ENCODE measurements around the gene MBD4. TPM values are rescaled to one million over a fixed set of nuclear protein-coding genes. Genes with fewer than 3 reads are reported as not detected.

Gene MBD4
- 20.2 and 23.0 TPM in 2 replicates for total RNA-seq

GRCh38 chr3:129439817-129440617 is at the start of gene MBD4, which contains the start of gene IFT122:
TSS of gene MBD4 (minus strand) at chr3:129439948. CDS start at chr3:129439833, 115 bp downstream.
TSS of gene IFT122 (plus strand) at chr3:129440224. CDS start at chr3:129440331, 107 bp downstream.

GRCh38 chr3:129428376-129429079 is 11.2 kb downstream of the MBD4 start, which contains the start of gene EFCAB12:
TSS of gene EFCAB12 (minus strand) at chr3:129428636. CDS start at chr3:129428488, 148 bp downstream.

Other genes with a start within 250 kb of the MBD4 start
- 342 and 398 TPM in 2 replicates for gene COPG1, start 190.3 kb downstream of the MBD4 start, total RNA-seq
- gene HMCES, start 161.1 kb downstream of the MBD4 start, total RNA-seq: 16.4 and 26.8 TPM in 2 replicates
- under 0.01 and 0.15 TPM in 2 replicates for gene EFCAB12, start 11.3 kb downstream of the MBD4 start, total RNA-seq
- gene IFT122, start 276 bp upstream of the MBD4 start, total RNA-seq: 27.1 and 34.6 TPM in 2 replicates
- not detected in 2 replicates for gene RHO, start 88.7 kb upstream of the MBD4 start, total RNA-seq
- not detected in 2 replicates for gene H1-8, start 103.2 kb upstream of the MBD4 start, total RNA-seq
- 127 and 129 TPM in 2 replicates for gene PLXND1, start 166.7 kb upstream of the MBD4 start, total RNA-seq

Measured in smooth muscle cell of trachea (primary cell).